Activated effector memory CD4-positive, alpha-beta T cell treated with anti-CD3 and anti-CD28 coated beads, Interleukin-2, amount 50 U/mL, for 16 hours (primary cell): ENCODE results near the gene RORB.

Experiments
- DNase-seq: peaks from one replicate; pipeline ENCODE4 v3.0.0-alpha.2; 2020

RORB gene

DNA sequence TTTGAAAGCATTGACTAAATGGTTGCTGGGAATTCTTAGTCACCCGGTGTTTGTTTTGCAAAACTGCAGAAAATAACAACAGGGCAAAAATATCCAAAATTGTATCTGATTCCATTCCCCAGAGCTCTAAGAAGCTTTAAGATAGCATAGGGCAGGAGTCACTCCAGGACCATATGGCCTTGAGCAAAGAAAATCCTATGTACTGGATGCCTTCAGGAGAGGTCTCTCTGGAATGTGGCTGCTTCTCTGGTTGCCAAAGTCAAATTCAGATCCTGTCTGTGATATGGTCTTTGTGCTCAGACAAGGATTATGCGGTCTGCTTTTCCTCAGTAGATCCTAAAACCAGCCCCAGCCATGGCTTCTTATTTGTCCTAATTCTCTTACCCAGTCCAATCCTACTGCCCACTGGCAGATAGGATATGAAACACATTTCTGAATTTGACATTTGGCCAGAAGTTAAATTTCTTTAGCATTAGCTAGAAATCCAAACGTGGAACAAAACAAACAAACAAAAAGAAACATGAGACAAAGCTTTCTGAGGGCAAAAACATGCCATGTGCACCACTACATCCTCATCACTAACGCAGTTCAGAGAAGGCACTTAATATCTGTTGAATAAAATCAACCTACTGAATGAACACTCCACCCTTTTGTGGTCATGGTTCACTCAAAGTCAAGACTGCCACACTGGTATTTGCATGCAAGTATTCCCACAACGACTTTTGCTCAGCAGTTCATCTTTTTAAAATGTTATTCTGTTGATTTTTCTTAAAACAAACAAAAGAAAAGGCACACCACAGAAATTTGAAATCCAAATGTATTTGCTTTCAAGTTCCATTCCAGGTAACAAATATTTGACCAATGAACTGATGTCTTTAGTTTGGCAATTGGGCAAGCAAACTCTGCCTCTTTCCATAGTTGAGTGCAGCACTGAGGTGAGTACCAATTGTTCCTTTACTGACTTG, 224.8 kb downstream of the RORB start:
- DNase-seq: no peak

DNA sequence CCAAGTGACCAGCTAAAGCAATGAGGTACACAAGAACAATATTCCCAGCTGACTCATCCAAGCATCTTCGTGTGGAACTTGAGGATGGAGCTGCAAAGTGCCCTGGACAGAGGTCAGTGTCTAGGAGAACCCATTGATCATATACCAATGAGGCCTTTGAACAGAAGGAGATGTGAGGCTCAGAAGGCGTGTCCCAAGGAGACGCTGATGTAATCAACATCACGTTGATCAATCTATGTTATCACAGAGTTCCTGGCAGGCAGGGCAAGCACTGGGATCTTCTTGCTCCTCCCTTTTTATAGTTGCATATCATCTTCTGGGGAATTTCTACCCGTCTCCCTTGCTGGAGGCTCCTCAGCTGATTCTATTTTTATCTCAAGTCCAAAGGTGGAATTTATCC, 227.2 kb downstream of the RORB start:
- no peak for DNase-seq

DNA sequence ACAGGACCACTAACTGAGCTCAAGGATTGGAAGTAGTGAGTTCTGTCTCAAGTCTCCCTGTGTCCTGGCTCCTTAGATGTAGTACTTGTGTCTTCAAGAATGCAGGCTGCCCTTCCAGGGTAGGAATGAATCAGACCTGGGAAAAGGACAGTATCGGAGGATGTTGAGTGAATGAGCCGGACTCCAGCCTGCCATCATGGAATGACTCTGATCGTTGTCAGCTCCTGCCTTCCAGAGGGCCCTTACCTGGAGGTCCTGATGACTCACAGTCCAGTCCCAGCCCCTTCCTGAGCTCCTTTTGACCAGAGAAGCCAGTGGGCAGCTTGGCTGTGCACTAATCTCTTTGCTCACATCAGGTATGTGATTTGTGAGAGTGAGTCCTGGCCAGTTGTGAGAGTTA, 229.4 kb downstream of the RORB start:
- no peak for DNase-seq

DNA sequence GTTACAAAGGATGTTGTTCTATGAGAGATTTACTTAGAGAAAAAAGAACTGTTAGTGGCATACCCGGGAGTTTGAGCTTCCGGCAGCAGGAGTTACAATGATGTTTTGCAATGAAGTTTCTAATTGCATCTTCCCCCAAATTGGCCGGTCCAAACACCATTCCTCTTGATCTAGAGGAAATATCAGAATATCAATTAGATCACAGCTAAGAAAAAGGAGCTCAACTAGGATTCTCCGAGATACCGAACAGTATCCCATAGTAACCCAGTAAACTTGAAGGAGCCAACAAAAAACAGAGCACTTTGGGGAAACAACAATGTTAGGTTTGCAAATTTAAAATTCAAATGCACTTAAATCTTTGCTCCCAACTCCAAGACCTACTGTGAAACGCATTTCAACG, 231.0 kb downstream of the RORB start:
- DNase-seq: no peak

DNA sequence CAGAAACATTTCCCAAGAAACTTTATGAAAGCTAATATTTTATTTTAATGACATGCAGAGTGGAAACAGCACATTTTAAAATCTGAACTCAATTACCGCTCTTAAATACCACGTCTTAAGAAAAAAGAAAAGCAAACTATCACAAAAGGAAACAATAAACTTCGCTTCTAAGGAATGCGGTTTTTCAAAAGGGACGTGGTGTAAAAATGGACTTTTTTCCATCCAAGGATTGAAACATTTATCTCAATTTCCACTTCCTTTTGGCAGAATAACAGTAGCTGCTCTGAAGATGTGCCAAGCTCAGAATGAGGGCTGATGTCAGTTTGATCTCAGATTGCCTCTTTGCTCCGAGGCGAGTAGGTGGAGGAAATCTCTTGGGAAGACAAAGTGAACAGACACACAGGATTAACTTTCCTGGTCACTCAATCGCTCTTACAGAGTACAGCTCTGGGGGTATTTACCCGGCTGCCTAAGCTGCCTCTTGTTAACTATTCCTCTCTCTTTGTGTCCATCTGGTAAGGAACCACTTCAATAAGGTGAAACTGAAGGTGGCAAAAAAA, 232.1 kb downstream of the RORB start:
- no peak for DNase-seq

DNA sequence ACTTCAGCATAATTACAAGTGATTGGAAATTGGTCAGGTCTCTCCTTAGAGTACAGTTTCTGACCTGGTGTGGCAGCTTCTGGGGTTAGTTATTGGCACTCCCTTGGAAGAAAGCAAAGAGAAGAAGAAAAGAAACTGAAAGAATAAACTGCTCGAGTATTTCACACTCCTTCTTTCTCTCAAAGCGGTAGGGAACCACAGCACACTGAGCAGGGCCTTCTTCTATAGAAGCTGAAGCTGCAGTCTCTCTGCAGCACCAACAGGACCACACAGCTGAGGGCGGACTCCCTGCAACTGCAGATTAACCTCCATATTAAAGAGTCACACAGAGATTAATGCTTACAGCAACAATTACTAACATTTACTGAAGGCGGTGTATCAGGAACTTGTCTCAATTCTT, 238.6 kb downstream of the RORB start:
- DNase-seq: no peak

DNA sequence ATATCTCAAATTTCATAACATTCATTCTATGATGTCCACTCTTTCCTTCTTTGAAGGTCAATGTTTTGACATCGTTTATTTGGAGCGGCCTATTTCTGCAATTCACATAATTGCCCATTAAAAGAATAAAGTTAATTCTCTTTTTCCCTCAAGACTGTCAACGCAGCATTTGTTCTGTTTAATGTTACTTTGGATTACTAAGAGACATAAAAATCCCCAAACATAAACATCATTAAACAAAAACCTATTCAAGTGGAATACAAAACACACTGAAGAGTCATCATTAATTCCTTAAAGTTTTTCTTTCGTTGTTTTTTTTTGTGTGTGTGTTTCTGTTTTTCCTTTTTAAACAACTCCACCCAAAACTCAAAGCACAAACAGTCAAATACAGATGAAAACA, 239.5 kb downstream of the RORB start:
- no peak for DNase-seq

DNA sequence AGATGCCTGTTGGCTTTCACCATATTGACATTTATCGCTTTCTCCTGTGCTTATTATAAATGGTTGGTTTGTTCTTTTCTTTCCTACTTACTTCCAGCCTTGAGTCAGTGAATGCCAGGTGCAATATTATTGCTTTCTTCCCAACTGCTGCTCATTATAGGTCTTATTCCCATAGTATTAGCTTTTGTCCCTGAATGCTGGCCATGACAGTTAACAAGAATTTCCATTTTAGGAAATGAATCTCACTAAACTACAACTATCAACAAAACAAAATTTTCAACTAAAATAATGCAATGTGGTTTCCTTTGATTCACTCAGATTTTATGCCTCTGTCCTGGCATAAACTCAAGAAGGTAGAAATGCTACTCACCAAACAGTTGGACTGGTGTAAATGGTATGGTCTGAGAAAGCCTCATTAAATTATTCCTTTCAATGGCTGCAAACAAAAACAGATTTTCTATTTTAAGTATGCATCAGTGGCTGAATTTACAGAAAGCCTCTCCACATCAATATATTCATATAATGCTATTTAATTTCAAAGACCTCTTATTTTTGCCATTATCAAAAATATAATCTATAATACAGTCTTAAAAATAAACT, 245.2 kb downstream of the RORB start:
- no peak for DNase-seq
